HepG2 (cell line): ENCODE measurements around the gene OVCA2. TPM values are rescaled to one million over a fixed set of nuclear protein-coding genes. Genes with fewer than 3 reads are reported as not detected.

Source experiments
- CHD2 ChIP-seq: IDR thresholded peaks from 2 replicates; pipeline ENCODE4 v1.6.1; 2011; ENCODE audit warnings: low read depth, low read length, improper control_type of control experiment
- HCFC1 ChIP-seq: fragments of 150-350 bp; IDR thresholded peaks from 2 replicates; pipeline ENCODE4 v1.6.1; 2014; ENCODE audit warnings: low read depth, low read length
- ONECUT2 ChIP-seq: sonication (generic); formaldehyde crosslinking; IDR thresholded peaks from 2 replicates; pipeline ENCODE4 v1.4.0; 2020; ENCODE audit warnings: missing genetic modification reagents
- POGZ ChIP-seq: sonication (generic); formaldehyde crosslinking; IDR thresholded peaks from 2 replicates; pipeline ENCODE4 v1.4.0; 2020; ENCODE audit warnings: mild to moderate bottlenecking, missing genetic modification reagents
- REL ChIP-seq: sonication (generic); formaldehyde crosslinking; conservative IDR thresholded peaks from 2 replicates; pipeline ENCODE4 v1.8.0; 2022; ENCODE audit warnings: mild to moderate bottlenecking, missing genetic modification reagents, moderate library complexity
- TCF7L2 ChIP-seq: IDR thresholded peaks from 2 replicates; pipeline ENCODE4 v1.6.1; 2011; ENCODE audit warnings: mild to moderate bottlenecking, low read depth, low read length, moderate library complexity
- TFE3 ChIP-seq: IDR thresholded peaks from 2 replicates; pipeline ENCODE4 v1.6.1; 2016
- ZBED4 ChIP-seq: sonication (generic); formaldehyde crosslinking; IDR thresholded peaks from 2 replicates; pipeline ENCODE4 v1.4.0; 2020; ENCODE audit warnings: missing genetic modification reagents, borderline replicate concordance
- ZFY ChIP-seq: sonication (generic); formaldehyde crosslinking; IDR thresholded peaks from 2 replicates; pipeline ENCODE4 v1.4.0; 2020; ENCODE audit warnings: missing genetic modification reagents
- ZNF225 ChIP-seq: sonication (generic); formaldehyde crosslinking; IDR thresholded peaks from 2 replicates; pipeline ENCODE4 v1.4.0; 2020; ENCODE audit warnings: mild to moderate bottlenecking, missing genetic modification reagents
- ZNF264 ChIP-seq: sonication (generic); formaldehyde crosslinking; IDR thresholded peaks from 2 replicates; pipeline ENCODE4 v1.4.0; 2020; ENCODE audit warnings: missing genetic modification reagents
- ZNF274 ChIP-seq: sonication (generic); formaldehyde crosslinking; IDR thresholded peaks from 2 replicates; pipeline ENCODE4 v1.5.1; 2020; ENCODE audit warnings: mild to moderate bottlenecking, missing genetic modification reagents
- ZNF563 ChIP-seq: sonication (generic); formaldehyde crosslinking; IDR thresholded peaks from 2 replicates; pipeline ENCODE4 v1.8.0; 2022; ENCODE audit warnings: mild to moderate bottlenecking, moderate library complexity, missing genetic modification reagents
- polyA plus RNA-seq, 8 experiments: library from polyadenylated mRNA; depleted of rRNA in 3 of 8; stranded (reverse) in 7 of 8; unstranded in 1 of 8; fragments of >200 nt; fragmentation: Illumina TruSeq in 4 of 8; extraction: Trizol in 4 of 8; gene quantifications; 2 replicates each; pipeline versions ENCODE4 v1.2.1 to v1.2.3, GENCODE V29; 2011 to 2016; ENCODE audit warnings: low read depth in 4 of 8, missing spikeins in 1 of 8, mixed read lengths in 1 of 8; ENCODE audit not compliant: insufficient read depth in 1 of 8
- total RNA-seq, 5 experiments: library from RNA; depleted of rRNA; stranded (reverse); fragments of >200 nt; fragmentation: Illumina TruSeq; extraction: Trizol; gene quantifications; 2 replicates each; pipeline ENCODE4 v1.2.3, GENCODE V29; 2016; ENCODE audit warnings: low read depth in 1 of 5
- TF ChIP-seq, protein P1 (sequence below): sonication (generic); formaldehyde crosslinking; IDR thresholded peaks from 2 replicates; pipeline ENCODE4 v1.4.0; 2020; ENCODE audit warnings: missing genetic modification reagents, borderline replicate concordance
- TF ChIP-seq, protein P2 (sequence below): sonication (generic); formaldehyde crosslinking; IDR thresholded peaks from 2 replicates; pipeline ENCODE4 v1.8.0; 2022; ENCODE audit warnings: missing genetic modification reagents, mild to moderate bottlenecking, moderate library complexity, borderline replicate concordance
- TF ChIP-seq, protein P3 (sequence below): IDR thresholded peaks from 2 replicates; pipeline ENCODE4 v1.6.1; 2016; ENCODE audit warnings: low read depth, borderline replicate concordance
- TF ChIP-seq, protein P4 (sequence below), 2 experiments: fragments of 450-650 bp in 1 of 2; sonication (generic) in 1 of 2; formaldehyde crosslinking; IDR thresholded peaks; 2 replicates each; pipeline versions ENCODE4 v1.5.0 to v1.8.0; 2020 to 2022; ENCODE audit warnings: mild to moderate bottlenecking in 1 of 2, missing genetic modification reagents in 1 of 2

OVCA2 gene
- total and polyA plus RNA-seq, 2 of the 13 experiments (the other 11 are each of a cell fraction or from before 2014, with no cell fraction given) = 23.7 to 28.2 TPM

DNA sequence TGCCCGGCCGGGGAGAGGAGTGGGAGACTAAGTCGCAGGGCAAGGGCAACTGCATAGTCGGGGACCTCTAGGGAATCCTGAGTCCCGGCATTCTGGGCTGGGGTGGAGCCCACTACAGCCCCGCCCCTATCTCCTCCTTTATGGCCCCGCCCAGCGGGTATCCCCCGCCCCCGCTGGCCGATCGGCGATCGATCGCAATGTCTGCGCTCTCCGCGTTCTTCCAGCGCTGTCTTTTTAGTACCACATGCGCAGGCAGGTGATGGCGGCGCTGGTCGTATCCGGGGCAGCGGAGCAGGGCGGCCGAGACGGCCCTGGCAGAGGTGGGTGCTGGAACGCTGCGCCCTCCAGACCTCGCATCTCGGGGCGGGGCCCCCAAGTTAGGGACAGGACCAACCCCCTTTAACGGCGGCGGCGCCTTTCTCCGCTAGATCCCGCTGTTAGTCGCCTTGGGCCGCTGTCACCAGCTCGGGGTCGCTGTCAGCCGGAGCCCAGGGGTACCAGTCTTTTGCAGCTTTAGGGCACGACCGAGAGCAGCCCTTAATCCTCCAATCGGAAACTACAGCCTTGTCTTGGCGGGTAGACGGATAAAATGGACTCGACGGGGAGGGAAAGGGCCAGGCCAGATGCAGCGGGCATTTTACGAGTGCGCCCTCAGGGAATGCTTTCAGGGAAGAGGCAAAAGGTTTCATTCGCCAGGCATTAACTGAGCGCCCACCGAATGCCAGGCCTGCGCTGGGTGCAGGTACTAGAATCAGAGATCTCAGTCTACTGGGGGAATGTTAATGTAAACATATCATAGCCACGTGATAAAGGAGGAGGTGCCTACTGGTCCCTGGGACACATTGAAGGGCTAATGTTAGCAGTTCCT is 11.7 kb upstream of the OVCA2 start, which contains the start of gene DPH1 (continued):
- TF ChIP-seq ZBED4 (CRISPR knock-in tag) = no peak
- 0 out of 2 replicates have a peak, but pooled peaks have one; percentile 36 for TF ChIP-seq ZNF225
- TF ChIP-seq ZNF264 (CRISPR knock-in tag) = no peak
- peak; percentile 69; the same call in 1 of the 2 replicates for TF ChIP-seq ZNF274 (CRISPR knock-in tag)
- peak; percentile 78 for TF ChIP-seq TFE3 (CRISPR knock-in tag)
- peak; percentile 44; the same call in 1 of the 2 replicates for TF ChIP-seq ZNF563 (CRISPR knock-in tag)
- no peak for TF ChIP-seq CHD2
- peak; percentile 73 for TF ChIP-seq POGZ (CRISPR knock-in tag)
- TF ChIP-seq, protein P1, sequence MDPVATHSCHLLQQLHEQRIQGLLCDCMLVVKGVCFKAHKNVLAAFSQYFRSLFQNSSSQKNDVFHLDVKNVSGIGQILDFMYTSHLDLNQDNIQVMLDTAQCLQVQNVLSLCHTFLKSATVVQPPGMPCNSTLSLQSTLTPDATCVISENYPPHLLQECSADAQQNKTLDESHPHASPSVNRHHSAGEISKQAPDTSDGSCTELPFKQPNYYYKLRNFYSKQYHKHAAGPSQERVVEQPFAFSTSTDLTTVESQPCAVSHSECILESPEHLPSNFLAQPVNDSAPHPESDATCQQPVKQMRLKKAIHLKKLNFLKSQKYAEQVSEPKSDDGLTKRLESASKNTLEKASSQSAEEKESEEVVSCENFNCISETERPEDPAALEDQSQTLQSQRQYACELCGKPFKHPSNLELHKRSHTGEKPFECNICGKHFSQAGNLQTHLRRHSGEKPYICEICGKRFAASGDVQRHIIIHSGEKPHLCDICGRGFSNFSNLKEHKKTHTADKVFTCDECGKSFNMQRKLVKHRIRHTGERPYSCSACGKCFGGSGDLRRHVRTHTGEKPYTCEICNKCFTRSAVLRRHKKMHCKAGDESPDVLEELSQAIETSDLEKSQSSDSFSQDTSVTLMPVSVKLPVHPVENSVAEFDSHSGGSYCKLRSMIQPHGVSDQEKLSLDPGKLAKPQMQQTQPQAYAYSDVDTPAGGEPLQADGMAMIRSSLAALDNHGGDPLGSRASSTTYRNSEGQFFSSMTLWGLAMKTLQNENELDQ = no peak
- TF ChIP-seq, protein P2, sequence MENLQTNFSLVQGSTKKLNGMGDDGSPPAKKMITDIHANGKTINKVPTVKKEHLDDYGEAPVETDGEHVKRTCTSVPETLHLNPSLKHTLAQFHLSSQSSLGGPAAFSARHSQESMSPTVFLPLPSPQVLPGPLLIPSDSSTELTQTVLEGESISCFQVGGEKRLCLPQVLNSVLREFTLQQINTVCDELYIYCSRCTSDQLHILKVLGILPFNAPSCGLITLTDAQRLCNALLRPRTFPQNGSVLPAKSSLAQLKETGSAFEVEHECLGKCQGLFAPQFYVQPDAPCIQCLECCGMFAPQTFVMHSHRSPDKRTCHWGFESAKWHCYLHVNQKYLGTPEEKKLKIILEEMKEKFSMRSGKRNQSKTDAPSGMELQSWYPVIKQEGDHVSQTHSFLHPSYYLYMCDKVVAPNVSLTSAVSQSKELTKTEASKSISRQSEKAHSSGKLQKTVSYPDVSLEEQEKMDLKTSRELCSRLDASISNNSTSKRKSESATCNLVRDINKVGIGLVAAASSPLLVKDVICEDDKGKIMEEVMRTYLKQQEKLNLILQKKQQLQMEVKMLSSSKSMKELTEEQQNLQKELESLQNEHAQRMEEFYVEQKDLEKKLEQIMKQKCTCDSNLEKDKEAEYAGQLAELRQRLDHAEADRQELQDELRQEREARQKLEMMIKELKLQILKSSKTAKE (CRISPR knock-in tag) = peak; percentile 39; the same call in 1 of the 2 replicates
- TF ChIP-seq, protein P3, sequence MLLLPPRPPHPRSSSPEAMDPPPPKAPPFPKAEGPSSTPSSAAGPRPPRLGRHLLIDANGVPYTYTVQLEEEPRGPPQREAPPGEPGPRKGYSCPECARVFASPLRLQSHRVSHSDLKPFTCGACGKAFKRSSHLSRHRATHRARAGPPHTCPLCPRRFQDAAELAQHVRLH (CRISPR knock-in tag) = peak; percentile 68; the same call in 1 of the 2 replicates
- no peak for TF ChIP-seq TCF7L2
- peak; percentile 66 for TF ChIP-seq HCFC1
- TF ChIP-seq, protein P4, sequence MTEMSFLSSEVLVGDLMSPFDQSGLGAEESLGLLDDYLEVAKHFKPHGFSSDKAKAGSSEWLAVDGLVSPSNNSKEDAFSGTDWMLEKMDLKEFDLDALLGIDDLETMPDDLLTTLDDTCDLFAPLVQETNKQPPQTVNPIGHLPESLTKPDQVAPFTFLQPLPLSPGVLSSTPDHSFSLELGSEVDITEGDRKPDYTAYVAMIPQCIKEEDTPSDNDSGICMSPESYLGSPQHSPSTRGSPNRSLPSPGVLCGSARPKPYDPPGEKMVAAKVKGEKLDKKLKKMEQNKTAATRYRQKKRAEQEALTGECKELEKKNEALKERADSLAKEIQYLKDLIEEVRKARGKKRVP (CRISPR knock-in tag; IDR thresholded peaks at IDR 0.05) = peak in 1 of 2 experiments; percentile 64; a peak in 2 of 4 replicates
- TF ChIP-seq ZFY (CRISPR knock-in tag) = peak; percentile 75
- peak; percentile 58 for TF ChIP-seq ONECUT2 (CRISPR knock-in tag)
- TF ChIP-seq REL = no peak
